NCI-H345 treated with DMSO at 0.1 percent for 48 hours (cell line): ENCODE results near the gene TTC28.
"Not testable (repeated sequence)": the region's sequence is repeated elsewhere in the genome, so short reads cannot be mapped to it uniquely, and the experiment has no call there.

Source experiments
- DNase-seq: peaks from one replicate; lab custom pipeline; 2025; ENCODE audit not compliant: unreplicated experiment; lab: John Stamatoyannopoulos, UW

The TTC28 gene

GRCh38 chr22:28198692-28199091, 480.9 kb downstream of the TTC28 start:
- no peak for DNase-seq

- not testable (repeated sequence) for DNase-seq
These were observed 488.1 kb downstream of the TTC28 start for GRCh38 chr22:28191571-28191970.

DNA sequence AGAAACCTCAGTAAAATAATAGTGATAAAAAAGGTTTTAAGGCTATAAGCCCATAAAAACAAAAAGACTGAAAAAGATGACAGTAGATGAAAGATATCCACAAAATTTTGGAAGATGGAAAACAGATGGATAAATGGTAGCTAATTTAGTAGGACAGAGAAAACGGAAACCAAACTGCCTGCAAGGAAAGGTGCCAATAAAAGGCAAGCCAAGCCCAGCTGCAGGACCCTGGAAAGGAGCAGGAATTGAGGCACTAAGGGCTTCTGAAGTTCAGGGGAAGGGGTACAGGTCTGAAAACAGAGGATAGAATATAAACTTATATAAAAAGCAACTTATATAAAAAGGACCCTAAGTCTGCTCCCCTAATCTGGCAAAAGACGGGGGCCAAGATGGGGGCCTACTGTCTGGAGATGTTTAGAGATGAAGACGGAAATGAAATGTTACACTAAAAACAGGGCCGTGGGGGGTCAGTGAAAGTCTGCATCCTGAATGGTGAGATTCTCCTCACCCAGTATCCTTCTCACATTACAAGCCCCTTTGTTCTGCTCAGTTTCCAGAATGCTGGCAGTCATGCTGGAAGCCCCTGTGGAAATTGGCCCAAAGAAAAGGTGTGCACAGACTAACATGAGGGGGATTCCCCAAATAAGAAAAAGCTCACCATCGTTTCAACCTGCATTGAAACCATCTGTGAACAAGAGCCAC, 491.3 kb downstream of the TTC28 start:
- DNase-seq = no peak

- no peak for DNase-seq
These were observed 492.0 kb downstream of the TTC28 start for GRCh38 chr22:28187612-28188011.

DNA sequence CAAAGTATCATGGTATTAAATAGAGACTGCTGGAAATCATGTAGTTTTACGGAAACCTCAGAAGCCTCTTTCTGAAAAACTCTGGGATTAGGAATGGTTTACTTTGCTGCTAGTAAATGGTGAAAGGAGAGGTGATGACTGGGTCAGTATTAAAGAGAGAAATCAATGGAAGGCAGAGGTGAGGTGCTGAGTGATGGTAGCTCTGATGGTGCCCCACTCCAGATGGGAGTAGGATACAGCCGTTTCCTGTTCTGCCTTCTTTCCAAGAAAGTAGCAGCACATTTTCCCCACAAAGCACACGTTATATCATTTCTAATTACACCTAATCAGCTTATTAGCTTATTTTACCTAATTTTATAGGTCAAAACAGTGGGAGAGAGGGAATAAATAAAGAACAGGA, 493.0 kb downstream of the TTC28 start:
- DNase-seq = no peak

- DNase-seq = no peak
These were observed 494.5 kb downstream of the TTC28 start for GRCh38 chr22:28185130-28185529.

- no peak for DNase-seq
These were observed 496.4 kb downstream of the TTC28 start for GRCh38 chr22:28183078-28183860.

DNA sequence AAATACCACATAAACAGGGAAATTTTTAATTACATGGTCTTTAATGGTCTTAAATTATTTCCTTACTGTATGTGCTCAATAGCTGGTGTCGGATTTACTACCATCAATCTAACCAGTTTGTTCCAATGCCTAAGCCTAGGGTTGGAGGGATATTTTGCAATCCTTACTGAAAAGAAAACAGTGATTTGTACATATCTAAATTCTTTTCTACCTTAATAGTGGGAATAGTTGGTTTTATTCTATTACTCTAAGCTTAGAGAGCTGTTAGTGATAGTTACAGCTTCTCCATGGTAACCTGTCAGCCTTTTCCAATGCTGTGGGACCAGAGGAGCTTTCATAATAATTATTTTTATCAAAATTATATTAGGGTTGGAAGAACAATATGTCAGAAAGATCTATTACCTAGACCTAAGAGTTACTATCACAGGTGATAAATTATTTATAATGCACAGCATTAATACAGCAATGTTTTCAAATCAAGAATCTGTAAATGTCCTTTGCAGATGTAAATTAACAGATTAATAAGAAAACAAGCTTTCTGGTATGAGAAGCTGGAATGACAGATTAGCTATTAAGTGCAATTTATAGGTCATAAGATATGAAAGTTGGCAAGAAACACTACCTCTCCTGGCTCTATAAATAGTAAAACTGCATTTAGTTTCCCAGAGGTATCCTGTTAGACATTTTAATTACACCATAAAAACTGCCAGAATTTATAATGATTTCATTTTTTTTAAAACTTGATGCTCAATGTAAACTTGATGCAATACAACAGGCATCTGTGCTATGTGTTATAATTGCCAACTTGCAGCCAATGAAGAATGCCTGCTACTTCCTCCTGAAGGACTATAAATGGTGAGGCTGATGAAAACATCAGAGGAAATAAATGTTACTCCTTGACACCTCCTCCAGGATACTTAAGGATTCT, 498.6 kb downstream of the TTC28 start:
- no peak for DNase-seq

- no peak for DNase-seq
These were observed 500.2 kb downstream of the TTC28 start for GRCh38 chr22:28179392-28179791.

- no peak for DNase-seq
These were observed 503.7 kb downstream of the TTC28 start for GRCh38 chr22:28175730-28176492.

DNA sequence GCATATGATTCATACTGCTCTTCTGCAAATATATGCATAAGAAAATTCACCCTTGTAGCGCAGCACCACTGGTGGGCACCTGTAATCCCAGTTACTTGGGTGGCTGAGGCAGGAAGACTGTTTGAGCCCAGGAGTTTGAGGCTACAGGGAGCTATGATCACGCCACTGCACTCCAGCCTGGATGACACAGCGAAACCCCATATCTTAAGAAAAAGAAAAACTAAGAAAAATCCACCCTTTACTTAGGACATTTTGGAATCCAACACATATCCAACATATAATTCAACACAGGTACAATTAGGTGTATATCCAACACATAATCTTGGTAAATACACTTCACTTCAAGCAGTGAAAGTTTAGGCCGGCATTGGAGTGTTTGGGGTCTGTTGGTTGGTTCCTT, 505.1 kb downstream of the TTC28 start:
- DNase-seq = no peak

DNA sequence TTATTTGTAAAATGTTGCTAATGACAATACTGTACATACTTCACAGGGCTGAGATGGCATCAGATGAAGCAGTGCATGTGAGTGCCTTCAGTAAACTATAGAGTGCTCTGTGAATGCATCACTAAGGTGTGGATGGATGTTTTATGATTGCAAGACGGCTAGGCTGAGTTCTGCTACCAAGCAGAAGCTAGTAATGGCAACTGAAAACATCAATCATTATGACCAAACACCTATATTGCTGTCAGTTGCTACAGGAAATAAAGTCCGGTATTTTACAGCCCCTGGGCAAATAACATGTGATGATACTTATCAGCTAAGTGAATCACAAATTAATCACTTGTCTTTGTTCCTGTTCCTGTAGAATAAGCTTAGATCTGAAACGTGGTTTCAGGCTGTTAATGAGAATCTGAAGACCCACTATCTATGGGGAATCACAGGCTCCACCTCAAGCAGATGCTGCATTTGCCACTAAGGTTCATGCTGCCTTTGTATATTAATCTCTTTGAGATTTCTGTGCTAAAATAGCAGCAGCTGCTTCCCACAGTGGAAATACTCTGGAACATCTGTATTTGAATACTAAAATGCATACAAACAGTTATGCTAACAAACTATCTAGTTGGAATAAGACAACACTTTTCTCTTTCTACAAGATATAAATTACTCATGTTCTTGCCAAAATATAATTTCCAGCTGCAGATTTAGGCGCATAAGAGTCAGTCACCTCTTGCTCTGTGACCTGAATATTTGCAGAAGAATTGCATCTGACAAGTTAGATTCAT, 506.6 kb downstream of the TTC28 start:
- no peak for DNase-seq

DNA sequence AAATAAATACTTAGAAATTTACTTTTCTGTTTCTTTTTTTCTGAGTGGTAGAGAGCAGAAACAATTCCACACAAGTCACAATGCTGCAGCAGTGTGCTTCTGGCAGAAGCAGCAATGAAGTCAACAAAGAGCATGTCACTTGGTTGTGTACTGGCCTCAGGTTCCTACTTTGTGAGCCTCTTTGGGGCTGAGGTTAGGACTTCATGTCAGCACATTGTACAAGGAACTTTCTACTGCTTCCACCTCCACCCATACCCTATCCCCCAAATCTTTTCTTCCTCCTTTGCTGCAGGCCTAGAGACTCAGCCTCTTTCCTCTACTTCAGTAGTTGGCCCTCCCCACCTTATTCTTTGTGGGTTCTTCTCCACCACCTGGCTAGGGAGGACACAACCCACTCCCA, 507.9 kb downstream of the TTC28 start:
- DNase-seq = no peak

DNA sequence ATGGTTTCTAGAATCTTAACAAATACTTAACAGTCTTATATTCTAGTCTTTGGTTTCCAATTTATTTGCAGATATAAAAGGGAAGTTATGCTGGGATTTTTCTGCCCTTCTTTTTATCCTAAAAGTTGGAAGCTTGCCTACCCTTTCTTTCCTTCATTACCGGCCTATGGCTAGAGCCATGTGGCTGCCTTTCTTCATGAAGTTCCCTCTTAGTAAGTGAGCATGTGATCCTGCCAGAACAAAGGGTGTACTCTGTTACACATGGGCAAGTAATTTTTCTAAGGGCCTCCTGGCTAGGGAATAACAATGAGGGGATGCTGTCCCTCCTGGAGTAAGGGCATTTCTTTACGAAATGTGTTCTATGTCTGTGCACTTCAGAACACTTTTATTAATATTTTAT, 508.5 kb downstream of the TTC28 start:
- DNase-seq = no peak

DNA sequence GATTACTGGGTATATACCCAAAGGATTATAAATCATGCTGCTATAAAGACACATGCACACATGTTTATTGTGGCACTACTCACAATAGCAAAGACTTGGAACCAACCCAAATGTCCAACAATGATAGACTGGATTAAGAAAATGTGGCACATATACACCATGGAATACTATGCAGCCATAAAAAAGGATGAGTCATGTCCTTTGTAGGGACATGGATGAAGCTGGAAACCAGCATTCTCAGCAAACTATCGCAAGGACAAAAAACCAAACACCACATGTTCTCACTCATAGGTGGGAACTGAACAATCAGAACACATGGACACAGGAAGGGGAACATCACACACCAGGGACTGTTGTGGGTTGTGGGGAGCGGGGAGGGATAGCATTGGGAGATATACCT, 510.3 kb downstream of the TTC28 start:
- DNase-seq = not testable (repeated sequence)

GRCh38 chr22:28155808-28156207, 523.8 kb downstream of the TTC28 start:
- DNase-seq = no peak

DNA sequence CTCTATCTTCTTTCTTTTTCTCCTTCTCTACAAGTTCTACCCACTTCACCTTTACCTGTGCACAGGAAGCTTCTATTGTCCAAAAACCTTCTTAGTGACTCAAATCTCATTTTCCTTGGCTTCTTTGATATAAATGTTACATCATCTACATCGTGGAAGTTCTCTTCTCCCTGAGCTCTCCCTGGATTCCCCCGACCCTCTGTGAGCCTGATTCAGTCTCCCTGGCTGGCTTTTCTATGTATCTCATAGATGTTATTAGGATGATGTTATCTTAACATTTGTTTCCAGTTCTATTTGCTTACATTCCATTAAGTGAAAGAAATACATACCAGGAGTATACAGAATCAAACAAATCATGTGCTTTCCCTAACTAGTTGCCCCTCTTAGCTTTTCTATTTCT, 524.8 kb downstream of the TTC28 start:
- no peak for DNase-seq

DNA sequence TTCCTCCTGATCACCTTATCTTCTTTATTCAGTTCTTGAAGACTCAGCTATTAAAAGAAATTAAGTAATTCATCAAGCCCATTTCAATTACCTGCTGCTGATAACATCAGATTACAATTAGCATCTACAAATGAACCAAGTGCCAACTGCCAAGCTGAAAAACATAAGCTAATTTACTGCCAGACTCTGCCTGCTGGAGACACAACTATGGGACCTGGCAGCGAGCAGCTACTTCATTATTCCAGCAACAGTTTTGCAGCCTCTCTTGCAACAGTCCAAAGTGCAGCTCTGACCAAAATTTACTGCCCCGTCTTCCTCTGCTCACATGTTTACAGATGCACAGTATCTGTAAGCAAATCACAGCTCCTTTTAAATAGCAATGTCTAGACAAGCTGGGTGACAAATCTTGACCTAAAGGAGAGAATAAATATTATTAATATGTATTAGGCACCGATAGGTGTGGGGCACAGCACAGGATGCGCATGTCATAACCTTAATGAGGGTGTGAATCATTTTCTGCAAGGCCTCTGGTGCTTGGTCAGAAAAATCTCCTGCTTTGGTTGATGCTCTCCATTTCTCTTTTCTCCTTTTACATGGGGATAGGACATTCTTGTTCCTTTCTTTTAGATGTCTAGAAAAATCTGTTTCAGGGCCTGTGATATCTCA, 528.4 kb downstream of the TTC28 start:
- no peak for DNase-seq

DNA sequence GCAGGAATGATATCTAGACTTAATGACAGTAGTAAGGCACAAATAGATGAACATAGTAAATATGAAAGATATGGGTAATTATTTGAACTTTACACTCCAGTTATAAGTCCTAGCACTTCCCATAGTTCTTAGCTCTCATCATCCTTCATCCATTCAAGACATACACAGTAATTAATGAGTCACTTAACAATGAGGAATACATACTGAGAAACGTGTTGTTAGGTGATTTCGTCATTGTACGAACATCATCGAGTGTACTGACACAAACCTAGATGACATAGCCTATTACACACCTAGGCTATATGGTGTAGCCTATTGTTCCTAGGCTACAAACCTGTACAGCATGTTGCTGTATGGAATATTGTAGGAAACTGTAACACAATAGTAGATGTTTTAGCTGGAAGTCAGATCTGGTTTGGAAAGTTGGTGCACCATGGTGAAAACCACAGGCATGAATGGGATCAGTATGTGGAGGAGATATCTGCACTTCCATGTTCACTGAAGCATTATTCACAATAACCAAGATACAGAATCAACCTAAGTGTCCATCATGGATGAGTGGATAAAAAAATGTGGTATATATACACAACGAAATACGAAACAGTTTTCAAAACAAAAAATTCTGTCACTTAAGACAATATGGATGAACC, 530.7 kb downstream of the TTC28 start:
- no peak for DNase-seq
